AG09309 (cell line): ENCODE measurements around the gene SOX3.

Experiments used
- DNase-seq: peaks from one replicate; pipeline ENCODE4 v3.0.0-alpha.2; 2010; ENCODE audit warnings: low read depth
- H3K4me3 ChIP-seq: 2 replicates; pipeline ENCODE4 v1.5.1; 2011; ENCODE audit warnings: mild to moderate bottlenecking, low read depth, low read length, moderate library complexity; ENCODE audit not compliant: control insufficient read depth
- CTCF ChIP-seq: IDR thresholded peaks from 2 replicates; pipeline ENCODE4 v1.5.1; 2011; ENCODE audit warnings: mild to moderate bottlenecking, low read depth, low read length, inconsistent platforms; ENCODE audit not compliant: insufficient read depth, control insufficient read depth; ENCODE audit errors: missing control alignments

The SOX3 gene

DNA sequence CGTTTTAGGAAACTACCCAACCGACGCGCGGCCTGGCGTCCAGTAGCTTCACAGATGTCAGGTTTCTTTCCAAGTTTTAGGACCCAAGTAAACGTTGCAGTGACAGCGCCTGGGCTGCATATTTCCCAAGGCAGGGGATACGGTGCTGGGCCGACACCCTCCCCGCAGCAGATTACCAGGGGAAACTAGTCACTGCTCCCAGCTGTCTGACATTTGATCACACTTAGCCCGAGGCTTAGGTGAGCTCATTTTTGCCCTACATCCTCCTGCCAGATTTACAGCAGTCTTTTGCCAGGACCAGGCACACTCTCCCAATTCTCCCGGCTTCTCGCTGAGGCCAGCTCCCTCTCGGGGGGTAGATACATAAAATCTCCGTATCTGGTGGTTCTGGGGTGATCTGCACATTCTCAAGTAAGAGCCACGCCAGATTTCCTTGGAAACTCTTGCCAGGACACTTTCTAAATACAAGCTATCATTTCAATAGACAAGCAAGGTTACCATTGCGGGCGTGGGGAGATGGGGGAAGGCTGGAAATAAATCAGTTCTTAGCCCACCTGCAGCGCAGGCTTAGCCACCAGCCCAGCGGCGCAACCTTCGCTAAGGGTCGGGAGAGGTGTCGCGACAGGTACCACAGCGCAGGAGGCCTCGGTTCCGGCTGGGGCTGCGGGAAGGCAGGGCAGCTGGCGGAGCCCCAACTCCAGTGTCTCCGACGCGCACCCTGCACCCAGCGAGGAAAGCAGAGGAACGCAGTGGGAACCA lies 2.5 kb upstream of the SOX3 start:
- no peak for DNase-seq
- no peak overlapping the region for H3K4me3 ChIP-seq
- TF ChIP-seq CTCF = no peak

DNA sequence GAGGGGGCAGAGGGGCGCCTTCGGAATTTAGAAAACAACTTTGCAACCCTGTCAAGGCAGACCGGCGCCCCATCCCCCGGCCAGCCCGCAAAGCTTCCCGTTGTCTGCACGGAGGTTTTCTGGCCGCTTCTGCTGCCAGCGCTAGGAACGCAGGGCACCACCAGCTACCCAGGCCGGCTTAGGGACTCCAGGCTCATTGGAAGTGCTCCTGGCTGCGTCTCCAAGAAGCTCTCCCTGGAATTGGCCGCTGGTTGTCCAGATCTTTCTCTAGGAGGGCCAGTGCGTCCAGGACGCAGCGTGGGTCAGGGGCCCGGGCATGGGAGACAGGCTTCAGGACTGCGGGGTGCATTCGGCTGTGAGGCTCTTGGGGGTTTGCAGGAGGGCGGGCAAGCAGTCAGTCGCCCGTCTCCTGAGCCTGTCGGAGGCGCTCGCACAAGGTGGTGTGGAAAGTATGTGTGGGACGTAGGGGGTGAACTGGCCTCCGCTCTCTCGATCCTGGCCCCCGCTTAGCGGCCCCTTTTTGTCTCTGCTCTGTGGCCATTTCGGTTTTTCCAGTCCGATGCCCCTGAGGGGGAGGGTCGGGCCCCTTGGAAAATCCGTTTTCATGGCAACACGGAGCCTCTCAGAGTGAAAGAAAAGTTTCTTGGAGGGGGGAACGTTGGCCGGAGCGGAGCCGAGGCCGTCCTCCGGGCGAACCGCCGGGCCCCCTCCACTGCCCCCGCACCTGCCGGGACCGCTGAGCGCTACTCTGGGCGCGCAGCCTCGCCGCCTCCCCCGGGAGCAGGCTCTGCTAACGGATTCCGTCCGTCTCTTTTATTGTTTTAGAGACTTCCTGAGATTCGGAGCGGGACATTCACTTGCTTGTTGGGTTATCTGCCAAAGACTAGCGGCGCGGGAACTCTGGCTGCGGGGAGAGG lies 810 bp upstream of the SOX3 start:
- no peak overlapping the region for H3K4me3 ChIP-seq
- no peak for TF ChIP-seq CTCF
- DNase-seq = no peak

DNA sequence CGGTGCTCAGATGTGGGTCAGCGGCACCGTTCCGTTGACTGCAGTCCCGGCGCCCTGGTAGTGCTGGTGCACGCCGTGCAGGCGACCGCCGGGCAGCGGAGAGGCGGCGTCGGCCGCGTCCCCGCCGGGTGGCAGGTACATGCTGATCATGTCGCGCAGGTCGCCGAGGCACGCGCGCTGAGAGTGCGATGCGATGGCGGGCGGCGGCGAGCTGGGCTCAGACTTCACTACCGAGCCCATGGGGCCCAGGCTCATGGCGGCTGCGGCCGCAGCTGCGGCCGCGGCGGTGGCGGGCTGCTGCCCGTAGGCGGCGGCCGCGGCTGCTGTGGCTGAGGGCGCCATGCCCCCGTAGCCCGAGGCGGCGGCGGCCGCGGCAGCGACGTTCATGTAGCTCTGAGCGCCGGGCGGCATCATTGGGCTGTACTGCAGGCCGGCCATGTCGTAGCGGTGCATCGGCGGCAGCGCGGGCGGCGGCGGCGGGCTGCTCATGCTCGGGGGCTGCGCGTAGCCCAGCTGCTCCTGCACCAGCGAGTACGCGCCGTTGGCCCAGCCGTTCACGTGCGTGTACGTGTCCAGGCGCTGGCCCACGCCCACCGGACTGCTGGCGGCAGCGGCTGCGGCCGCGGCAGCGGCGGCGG lies 1.0 kb downstream of the SOX3 start:
- TF ChIP-seq CTCF = no peak
- no peak overlapping the region for H3K4me3 ChIP-seq
- DNase-seq = no peak

- no peak overlapping the region for H3K4me3 ChIP-seq
- no peak for TF ChIP-seq CTCF
- no peak for DNase-seq
These were observed 1.6 kb downstream of the SOX3 start for GRCh38 chrX:140503238-140503601.

GRCh38 chrX:140502491-140503237 lies 2.2 kb downstream of the SOX3 start:
- no peak overlapping the region for H3K4me3 ChIP-seq
- TF ChIP-seq CTCF = no peak
- no peak for DNase-seq

GRCh38 chrX:140501940-140502468 lies 2.9 kb downstream of the SOX3 start:
- no peak for TF ChIP-seq CTCF
- H3K4me3 ChIP-seq = no peak overlapping the region
- no peak for DNase-seq
